GM12878 (cell line): Measurements from ENCODE around the gene SMU1. TPM values are rescaled to one million over a fixed set of nuclear protein-coding genes. Genes with fewer than 3 reads are reported as not detected.

Source experiments
- polyA plus RNA-seq, 11 experiments: library from polyadenylated mRNA; depleted of rRNA in 4 of 11; unstranded in 6 of 11; stranded (reverse) in 5 of 11; fragments of >200 nt; fragmentation: Nextera tagmentation in 4 of 11; fragmentation: Illumina TruSeq in 1 of 11; extraction: Ambion mirVana in 4 of 11; extraction: Trizol in 1 of 11; gene quantifications; 1 replicate in 1 of 11; 2 replicates in 10 of 11; pipeline versions ENCODE4 v1.2.1 to v1.2.3, GENCODE V29; 2011 to 2016; ENCODE audit warnings: inconsistent platforms in 2 of 11, missing spikeins in 2 of 11, low read depth in 1 of 11
- total RNA-seq, 4 experiments: library from RNA; depleted of rRNA in 3 of 4; stranded (reverse); fragments of >200 nt in 3 of 4; fragmentation: Illumina TruSeq in 1 of 4; extraction: Trizol in 1 of 4; gene quantifications; 2 replicates each; pipeline versions ENCODE4 v1.2.1 to v1.2.3, GENCODE V29; 2013 to 2021

SMU1 gene
- total and polyA plus RNA-seq, 10 of the 15 experiments (the other 5 are each of a cell fraction or from before 2014, with no cell fraction given), result 18.5 to 34.6 (median 20.9) TPM

Other genes starting within 250 kb of the SMU1 start
- 45.1 and 51.6 TPM in 2 replicates for gene APTX, start 75.0 kb downstream of the SMU1 start, total RNA-seq (2014; rRNA removed)
- 50.6 and 54.9 TPM in 2 replicates for gene APTX, start 75.0 kb downstream of the SMU1 start, total RNA-seq (2014; rRNA removed; fragmentation: Illumina TruSeq; extraction: Trizol)
- gene APTX, start 75.0 kb downstream of the SMU1 start, total RNA-seq (2021), result 37.7 and 40.9 TPM in 2 replicates
- gene APTX, start 75.0 kb downstream of the SMU1 start, polyA plus RNA-seq (2011; rRNA removed), result 56.6 and 70.7 TPM in 2 replicates
- 58.3 and 70.1 TPM in 2 replicates for gene APTX, start 75.0 kb downstream of the SMU1 start, polyA plus RNA-seq (2014; fragmentation: Illumina TruSeq; extraction: Trizol)
- gene APTX, start 75.0 kb downstream of the SMU1 start, polyA plus RNA-seq (2014; fragmentation: Nextera tagmentation; extraction: Ambion mirVana), result 10 to 100 TPM; 73.9 to 74.8 TPM
- gene APTX, start 75.0 kb downstream of the SMU1 start, polyA plus RNA-seq (2014; rRNA removed), result 44.8 and 54.1 TPM in 2 replicates
- 10 to 100 TPM; 81.7 to 87.0 TPM for gene APTX, start 75.0 kb downstream of the SMU1 start, polyA plus RNA-seq (2016; fragmentation: Nextera tagmentation; extraction: Ambion mirVana)
- 69.7 and 77.9 TPM in 2 replicates for gene DNAJA1, start 51.4 kb downstream of the SMU1 start, total RNA-seq (2014; rRNA removed)
- 135 and 143 TPM in 2 replicates for gene DNAJA1, start 51.4 kb downstream of the SMU1 start, total RNA-seq (2014; rRNA removed; fragmentation: Illumina TruSeq; extraction: Trizol)
- gene DNAJA1, start 51.4 kb downstream of the SMU1 start, total RNA-seq (2021), result 105 and 109 TPM in 2 replicates
- gene DNAJA1, start 51.4 kb downstream of the SMU1 start, polyA plus RNA-seq (2011; rRNA removed), result 206 and 243 TPM in 2 replicates
- gene DNAJA1, start 51.4 kb downstream of the SMU1 start, polyA plus RNA-seq (2014; fragmentation: Illumina TruSeq; extraction: Trizol), result 171 and 195 TPM in 2 replicates
- gene DNAJA1, start 51.4 kb downstream of the SMU1 start, polyA plus RNA-seq (2014; fragmentation: Nextera tagmentation; extraction: Ambion mirVana), result 100 to 1,000 TPM; 115 to 149 TPM
- 98.8 and 114 TPM in 2 replicates for gene DNAJA1, start 51.4 kb downstream of the SMU1 start, polyA plus RNA-seq (2014; rRNA removed)
- gene DNAJA1, start 51.4 kb downstream of the SMU1 start, polyA plus RNA-seq (2016; fragmentation: Nextera tagmentation; extraction: Ambion mirVana), result 100 to 1,000 TPM; 160 to 162 TPM
- gene B4GALT1, start 90.7 kb upstream of the SMU1 start, total RNA-seq (2014; rRNA removed), result 23.4 and 24.2 TPM in 2 replicates
- gene B4GALT1, start 90.7 kb upstream of the SMU1 start, total RNA-seq (2014; rRNA removed; fragmentation: Illumina TruSeq; extraction: Trizol), result 12.7 and 15.3 TPM in 2 replicates
- 77.5 and 79.0 TPM in 2 replicates for gene B4GALT1, start 90.7 kb upstream of the SMU1 start, total RNA-seq (2021)
- gene B4GALT1, start 90.7 kb upstream of the SMU1 start, polyA plus RNA-seq (2011; rRNA removed), result 29.6 and 36.5 TPM in 2 replicates
- 66.7 and 68.8 TPM in 2 replicates for gene B4GALT1, start 90.7 kb upstream of the SMU1 start, polyA plus RNA-seq (2014; fragmentation: Illumina TruSeq; extraction: Trizol)
- 10 to 100 TPM; 22.4 to 23.3 TPM for gene B4GALT1, start 90.7 kb upstream of the SMU1 start, polyA plus RNA-seq (2014; fragmentation: Nextera tagmentation; extraction: Ambion mirVana)
- gene B4GALT1, start 90.7 kb upstream of the SMU1 start, polyA plus RNA-seq (2014; rRNA removed), result 42.6 and 45.5 TPM in 2 replicates
- 10 to 100 TPM; 50.2 to 50.8 TPM for gene B4GALT1, start 90.7 kb upstream of the SMU1 start, polyA plus RNA-seq (2016; fragmentation: Nextera tagmentation; extraction: Ambion mirVana)
- gene SPINK4, start 163.5 kb upstream of the SMU1 start, total RNA-seq (2014; rRNA removed), result not detected in 2 replicates
- not detected in 2 replicates for gene SPINK4, start 163.5 kb upstream of the SMU1 start, total RNA-seq (2014; rRNA removed; fragmentation: Illumina TruSeq; extraction: Trizol)
- gene SPINK4, start 163.5 kb upstream of the SMU1 start, total RNA-seq (2021), result not detected in 2 replicates
- not detected in 2 replicates for gene SPINK4, start 163.5 kb upstream of the SMU1 start, polyA plus RNA-seq (2011; rRNA removed)
- gene SPINK4, start 163.5 kb upstream of the SMU1 start, polyA plus RNA-seq (2014; fragmentation: Illumina TruSeq; extraction: Trizol), result not detected in 2 replicates
- not detected for gene SPINK4, start 163.5 kb upstream of the SMU1 start, polyA plus RNA-seq (2014; fragmentation: Nextera tagmentation; extraction: Ambion mirVana)
- not detected in 2 replicates for gene SPINK4, start 163.5 kb upstream of the SMU1 start, polyA plus RNA-seq (2014; rRNA removed)
- not detected for gene SPINK4, start 163.5 kb upstream of the SMU1 start, polyA plus RNA-seq (2016; fragmentation: Nextera tagmentation; extraction: Ambion mirVana)
- gene BAG1, start 188.0 kb upstream of the SMU1 start, total RNA-seq (2014; rRNA removed), result 46.3 and 50.0 TPM in 2 replicates
- gene BAG1, start 188.0 kb upstream of the SMU1 start, total RNA-seq (2014; rRNA removed; fragmentation: Illumina TruSeq; extraction: Trizol), result 67.9 and 72.1 TPM in 2 replicates
- gene BAG1, start 188.0 kb upstream of the SMU1 start, total RNA-seq (2021), result 120 and 121 TPM in 2 replicates
- 43.9 and 54.3 TPM in 2 replicates for gene BAG1, start 188.0 kb upstream of the SMU1 start, polyA plus RNA-seq (2011; rRNA removed)
- gene BAG1, start 188.0 kb upstream of the SMU1 start, polyA plus RNA-seq (2014; fragmentation: Illumina TruSeq; extraction: Trizol), result 60.8 and 65.6 TPM in 2 replicates
- 10 to 100 TPM; 11.6 to 43.8 TPM for gene BAG1, start 188.0 kb upstream of the SMU1 start, polyA plus RNA-seq (2014; fragmentation: Nextera tagmentation; extraction: Ambion mirVana)
- 107 and 115 TPM in 2 replicates for gene BAG1, start 188.0 kb upstream of the SMU1 start, polyA plus RNA-seq (2014; rRNA removed)
- 100 to 1,000 TPM; 120 to 135 TPM for gene BAG1, start 188.0 kb upstream of the SMU1 start, polyA plus RNA-seq (2016; fragmentation: Nextera tagmentation; extraction: Ambion mirVana)
- 40.3 and 55.7 TPM in 2 replicates for gene CHMP5, start 188.4 kb upstream of the SMU1 start, total RNA-seq (2014; rRNA removed)
- gene CHMP5, start 188.4 kb upstream of the SMU1 start, total RNA-seq (2014; rRNA removed; fragmentation: Illumina TruSeq; extraction: Trizol), result 68.7 and 75.7 TPM in 2 replicates
- gene CHMP5, start 188.4 kb upstream of the SMU1 start, total RNA-seq (2021), result 50.6 and 56.7 TPM in 2 replicates
- 179 and 312 TPM in 2 replicates for gene CHMP5, start 188.4 kb upstream of the SMU1 start, polyA plus RNA-seq (2011; rRNA removed)
- gene CHMP5, start 188.4 kb upstream of the SMU1 start, polyA plus RNA-seq (2014; fragmentation: Illumina TruSeq; extraction: Trizol), result 79.0 and 91.5 TPM in 2 replicates
- 100 to 1,000 TPM; 121 to 152 TPM for gene CHMP5, start 188.4 kb upstream of the SMU1 start, polyA plus RNA-seq (2014; fragmentation: Nextera tagmentation; extraction: Ambion mirVana)
- 41.8 and 65.1 TPM in 2 replicates for gene CHMP5, start 188.4 kb upstream of the SMU1 start, polyA plus RNA-seq (2014; rRNA removed)
- gene CHMP5, start 188.4 kb upstream of the SMU1 start, polyA plus RNA-seq (2016; fragmentation: Nextera tagmentation; extraction: Ambion mirVana), result 10 to 100 TPM; 78.3 to 83.8 TPM
- 31.7 and 33.0 TPM in 2 replicates for gene NFX1, start 213.8 kb upstream of the SMU1 start, total RNA-seq (2014; rRNA removed)
- gene NFX1, start 213.8 kb upstream of the SMU1 start, total RNA-seq (2014; rRNA removed; fragmentation: Illumina TruSeq; extraction: Trizol), result 32.4 and 33.8 TPM in 2 replicates
- gene NFX1, start 213.8 kb upstream of the SMU1 start, total RNA-seq (2021), result 32.6 and 37.7 TPM in 2 replicates
- 43.6 and 44.2 TPM in 2 replicates for gene NFX1, start 213.8 kb upstream of the SMU1 start, polyA plus RNA-seq (2011; rRNA removed)
- 44.4 and 46.0 TPM in 2 replicates for gene NFX1, start 213.8 kb upstream of the SMU1 start, polyA plus RNA-seq (2014; fragmentation: Illumina TruSeq; extraction: Trizol)
- gene NFX1, start 213.8 kb upstream of the SMU1 start, polyA plus RNA-seq (2014; fragmentation: Nextera tagmentation; extraction: Ambion mirVana), result 10 to 100 TPM; 11.9 to 18.6 TPM
- gene NFX1, start 213.8 kb upstream of the SMU1 start, polyA plus RNA-seq (2014; rRNA removed), result 33.0 and 34.6 TPM in 2 replicates
- 10 to 100 TPM; 42.6 to 45.1 TPM for gene NFX1, start 213.8 kb upstream of the SMU1 start, polyA plus RNA-seq (2016; fragmentation: Nextera tagmentation; extraction: Ambion mirVana)